ENCODE measurements around the gene CLEC6A.

GRCh38 chr12:8504351-8504750 lies 48.6 kb downstream of the CLEC6A start:
- TF ChIP-seq EP300 (IDR thresholded peaks at IDR 0.05), result no peak
- no peak for TF ChIP-seq CTCF (IDR thresholded peaks at IDR 0.05)
- no peak for TF ChIP-seq POLR2AphosphoS5 (IDR thresholded peaks at IDR 0.05)

Measured in upper lobe of left lung (tissue), 4 donors.